ENCODE measurements around the gene CPXM2. TPM values are rescaled to one million over a fixed set of nuclear protein-coding genes. Genes with fewer than 3 reads are reported as not detected.

The CPXM2 gene
- not detected for total RNA-seq

- no peaks in the 10 kb centered on the region for H3K4me1 Mint-ChIP-seq (ENCODE audit: low read depth)
- H3K27me3 Mint-ChIP-seq (ENCODE audit: low read depth): peaks cover 17% of the 10 kb centered on the region
- no peaks in the 10 kb centered on the region for H3K36me3 Mint-ChIP-seq (ENCODE audit: insufficient read depth in 2 of 2)
- ATAC-seq (replicated peaks in 1 of 2) (no peak), DNase-seq (no peak)
- H3K9me3 Mint-ChIP-seq: no peaks in the 10 kb centered on the region
- H3K4me3 Mint-ChIP-seq: no peak within 1 kb of the TSS
- H3K27ac Mint-ChIP-seq: no peak within 1 kb of the TSS
Measured at GRCh38 chr10:123891144-123892071, at the start of gene CPXM2. Gene CPXM2, minus strand, starts transcription at chr10:123891807. Its CDS starts 148 bp downstream, at chr10:123891659.

GRCh38 chr10:123939591-123939990, 48.0 kb upstream of the CPXM2 start:
- Mint-ChIP-seq H3K4me3 (no peak overlapping the region), H3K27ac (no peak overlapping the region), H3K9me3 (peaks cover 5 to 8% of the 10 kb centered on the region in 2 donors), H3K36me3 (ENCODE audit: insufficient read depth in 2 of 2) (peaks cover 0 to 4% of the 10 kb centered on the region in 2 donors), H3K27me3 (ENCODE audit: low read depth) (peaks cover 7% of the 10 kb centered on the region), H3K4me1 (ENCODE audit: low read depth) (peaks cover 4% of the 10 kb centered on the region)
- DNase-seq: no peak
- ATAC-seq (replicated peaks in 1 of 2): no peak

- Mint-ChIP-seq H3K27me3 (ENCODE audit: low read depth) (peaks cover 7% of the 10 kb centered on the region), H3K9me3 (peaks cover 5 to 8% of the 10 kb centered on the region in 2 donors), H3K36me3 (ENCODE audit: insufficient read depth in 2 of 2) (peaks cover 0 to 4% of the 10 kb centered on the region in 2 donors), H3K4me1 (ENCODE audit: low read depth) (peaks cover 4% of the 10 kb centered on the region), H3K4me3 (no peak overlapping the region), H3K27ac (no peak overlapping the region)
- DNase-seq: no peak
- no peak for ATAC-seq (replicated peaks in 1 of 2)
Measured at GRCh38 chr10:123938890-123939289, 47.3 kb upstream of the CPXM2 start.

- no peak for DNase-seq
- peaks cover 0 to 4% of the 10 kb centered on the region in 2 donors for H3K36me3 Mint-ChIP-seq (ENCODE audit: insufficient read depth in 2 of 2)
- H3K9me3 Mint-ChIP-seq: peaks cover 8 to 12% of the 10 kb centered on the region in 2 donors
- no peak overlapping the region for H3K4me3 Mint-ChIP-seq
- H3K27ac Mint-ChIP-seq: no peak overlapping the region
- peaks cover 7% of the 10 kb centered on the region for H3K27me3 Mint-ChIP-seq (ENCODE audit: low read depth)
- ATAC-seq (replicated peaks in 1 of 2): no peak
- peaks cover 4% of the 10 kb centered on the region for H3K4me1 Mint-ChIP-seq (ENCODE audit: low read depth)
Measured at GRCh38 chr10:123936426-123936825, 44.8 kb upstream of the CPXM2 start.

GRCh38 chr10:123935680-123936079, 44.1 kb upstream of the CPXM2 start:
- no peak overlapping the region for H3K27ac Mint-ChIP-seq
- peaks cover 11 to 12% of the 10 kb centered on the region in 2 donors for H3K9me3 Mint-ChIP-seq
- DNase-seq (no peak), ATAC-seq (replicated peaks in 1 of 2) (no peak)
- peaks cover 0 to 4% of the 10 kb centered on the region in 2 donors for H3K36me3 Mint-ChIP-seq (ENCODE audit: insufficient read depth in 2 of 2)
- peaks cover 7% of the 10 kb centered on the region for H3K27me3 Mint-ChIP-seq (ENCODE audit: low read depth)
- no peak overlapping the region for H3K4me3 Mint-ChIP-seq
- H3K4me1 Mint-ChIP-seq (ENCODE audit: low read depth): peaks cover 4% of the 10 kb centered on the region

- H3K4me1 Mint-ChIP-seq (ENCODE audit: low read depth): peaks cover 4% of the 10 kb centered on the region
- H3K27ac Mint-ChIP-seq: no peak overlapping the region
- no peak for ATAC-seq (replicated peaks in 1 of 2)
- peaks cover 12 to 13% of the 10 kb centered on the region in 2 donors for H3K9me3 Mint-ChIP-seq
- no peak overlapping the region for H3K4me3 Mint-ChIP-seq
- peaks cover 0 to 4% of the 10 kb centered on the region in 2 donors for H3K36me3 Mint-ChIP-seq (ENCODE audit: insufficient read depth in 2 of 2)
- peaks cover 7% of the 10 kb centered on the region for H3K27me3 Mint-ChIP-seq (ENCODE audit: low read depth)
- no peak for DNase-seq
Measured at GRCh38 chr10:123934846-123935245, 43.2 kb upstream of the CPXM2 start.

GRCh38 chr10:123930340-123931001, 38.9 kb upstream of the CPXM2 start:
- Mint-ChIP-seq H3K9me3 (peaks cover 6 to 13% of the 10 kb centered on the region in 2 donors), H3K4me3 (no peak overlapping the region), H3K36me3 (ENCODE audit: insufficient read depth in 2 of 2) (peaks cover 0 to 2% of the 10 kb centered on the region in 2 donors), H3K27me3 (ENCODE audit: low read depth) (peaks cover 14% of the 10 kb centered on the region), H3K27ac (no peak overlapping the region), H3K4me1 (ENCODE audit: low read depth) (peaks cover 16% of the 10 kb centered on the region)
- no peak for DNase-seq
- ATAC-seq (replicated peaks in 1 of 2): no peak

GRCh38 chr10:123929791-123930190, 38.2 kb upstream of the CPXM2 start:
- DNase-seq: no peak
- Mint-ChIP-seq H3K4me1 (ENCODE audit: low read depth) (peaks cover 13% of the 10 kb centered on the region), H3K36me3 (ENCODE audit: insufficient read depth in 2 of 2) (peaks cover 0 to 2% of the 10 kb centered on the region in 2 donors), H3K4me3 (no peak overlapping the region), H3K27ac (no peak overlapping the region), H3K27me3 (ENCODE audit: low read depth) (peaks cover 14% of the 10 kb centered on the region), H3K9me3 (peaks cover 5 to 13% of the 10 kb centered on the region in 2 donors)
- no peak for ATAC-seq (replicated peaks in 1 of 2)

GRCh38 chr10:123928427-123928826, 36.8 kb upstream of the CPXM2 start:
- no peak overlapping the region for H3K27ac Mint-ChIP-seq
- ATAC-seq (replicated peaks in 1 of 2) (no peak), DNase-seq (no peak)
- peaks cover 14% of the 10 kb centered on the region for H3K27me3 Mint-ChIP-seq (ENCODE audit: low read depth)
- peaks cover 0 to 2% of the 10 kb centered on the region in 2 donors for H3K36me3 Mint-ChIP-seq (ENCODE audit: insufficient read depth in 2 of 2)
- peaks cover 5 to 13% of the 10 kb centered on the region in 2 donors for H3K9me3 Mint-ChIP-seq
- peaks cover 11% of the 10 kb centered on the region for H3K4me1 Mint-ChIP-seq (ENCODE audit: low read depth)
- no peak overlapping the region for H3K4me3 Mint-ChIP-seq

- Mint-ChIP-seq H3K36me3 (ENCODE audit: insufficient read depth in 2 of 2) (peaks cover 0 to 3% of the 10 kb centered on the region in 2 donors), H3K27ac (peak overlapping the region; percentile 34), H3K4me3 (no peak overlapping the region), H3K27me3 (ENCODE audit: low read depth) (peaks cover 21% of the 10 kb centered on the region), H3K9me3 (peaks cover 7 to 10% of the 10 kb centered on the region in 2 donors), H3K4me1 (ENCODE audit: low read depth) (peaks cover 11% of the 10 kb centered on the region)
- ATAC-seq (replicated peaks in 1 of 2) (peak; percentile 70 to 87), DNase-seq (peak in 1 of 2 donors; percentile 3)
Measured at GRCh38 chr10:123926401-123927264, 35.0 kb upstream of the CPXM2 start.

GRCh38 chr10:123922126-123922525, 30.5 kb upstream of the CPXM2 start:
- peaks cover 9% of the 10 kb centered on the region for H3K4me1 Mint-ChIP-seq (ENCODE audit: low read depth)
- no peak for ATAC-seq (replicated peaks in 1 of 2)
- H3K4me3 Mint-ChIP-seq: no peak overlapping the region
- peaks cover 2 to 8% of the 10 kb centered on the region in 2 donors for H3K9me3 Mint-ChIP-seq
- H3K27me3 Mint-ChIP-seq (ENCODE audit: low read depth): peaks cover 24% of the 10 kb centered on the region
- H3K36me3 Mint-ChIP-seq (ENCODE audit: insufficient read depth in 2 of 2): peaks cover 0 to 3% of the 10 kb centered on the region in 2 donors
- DNase-seq: no peak
- no peak overlapping the region for H3K27ac Mint-ChIP-seq

- ATAC-seq (replicated peaks in 1 of 2) (no peak), DNase-seq (no peak)
- peaks cover 2% of the 10 kb centered on the region in 2 donors for H3K9me3 Mint-ChIP-seq
- H3K27me3 Mint-ChIP-seq (ENCODE audit: low read depth): peaks cover 21% of the 10 kb centered on the region
- peaks cover 0 to 2% of the 10 kb centered on the region in 2 donors for H3K36me3 Mint-ChIP-seq (ENCODE audit: insufficient read depth in 2 of 2)
- no peak overlapping the region for H3K4me3 Mint-ChIP-seq
- no peaks in the 10 kb centered on the region for H3K4me1 Mint-ChIP-seq (ENCODE audit: low read depth)
- H3K27ac Mint-ChIP-seq: no peak overlapping the region
Measured at GRCh38 chr10:123916775-123917174, 25.2 kb upstream of the CPXM2 start.

Measured in activated T-cell treated with anti-CD3 and anti-CD28 coated beads, Interleukin-2, amount 50 U/mL, for 72 hours (primary cell).